HG02642 (cell line): ENCODE data around the gene DDX6.

Experiments
- ATAC-seq: cut with Tn5 transposase; IDR thresholded peaks from one replicate; pipeline ENCODE4 v1.9.1; 2021; ENCODE audit warnings: mild to moderate bottlenecking; ENCODE audit not compliant: unreplicated experiment, poor library complexity

Gene DDX6

GRCh38 chr11:118708296-118708695, 82.7 kb downstream of the DDX6 start:
- ATAC-seq: no peak

DNA sequence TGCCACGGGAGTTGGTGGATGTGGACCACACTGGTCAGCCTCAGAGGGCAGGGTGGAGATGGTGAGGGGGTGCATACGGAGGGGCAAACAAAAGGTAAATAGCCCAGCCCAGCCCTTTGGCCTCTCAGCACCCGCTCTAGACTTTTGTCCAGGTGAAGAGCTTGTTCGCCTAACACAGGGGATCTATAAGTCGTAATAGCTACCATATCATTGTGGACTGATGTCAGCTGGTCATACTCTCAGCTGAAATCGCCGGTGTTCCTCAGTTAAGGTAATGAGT, 84.5 kb downstream of the DDX6 start:
- ATAC-seq: no peak

DNA sequence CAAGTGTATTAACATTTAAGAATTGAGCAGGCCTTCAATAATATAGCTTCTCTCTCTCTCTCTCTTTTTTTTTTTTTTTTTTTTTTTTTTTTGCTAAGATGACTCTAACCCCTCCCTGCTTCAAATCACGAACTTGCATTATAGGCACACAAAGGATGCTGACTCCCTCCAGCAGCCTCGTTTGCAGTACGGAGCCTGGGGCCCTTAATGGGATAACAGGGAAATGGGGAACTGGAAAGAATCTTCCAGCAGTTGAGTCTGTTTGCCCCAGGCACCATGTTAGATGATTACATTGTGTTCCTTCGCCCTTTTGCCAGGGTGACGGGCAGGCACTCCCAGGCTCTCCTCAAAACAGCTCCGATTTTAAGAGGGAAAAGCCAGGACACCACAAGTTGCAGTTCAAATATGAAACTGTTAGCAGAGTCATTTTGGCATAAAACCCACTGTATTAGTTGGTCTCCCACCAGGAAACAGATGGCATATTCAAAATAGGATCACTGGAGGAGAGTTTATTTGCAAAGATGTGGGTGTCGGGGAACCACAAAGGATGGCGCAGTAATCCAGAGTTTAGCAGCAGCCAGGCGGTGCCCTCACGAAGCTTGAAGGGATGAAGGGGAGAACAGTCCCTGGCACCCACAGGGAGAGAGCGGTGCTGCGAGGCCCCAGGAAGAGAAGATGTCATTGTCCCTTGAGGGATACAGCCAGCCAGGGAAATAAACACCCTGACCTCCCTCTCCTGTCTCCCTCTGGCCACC, 85.0 kb downstream of the DDX6 start:
- no peak for ATAC-seq

DNA sequence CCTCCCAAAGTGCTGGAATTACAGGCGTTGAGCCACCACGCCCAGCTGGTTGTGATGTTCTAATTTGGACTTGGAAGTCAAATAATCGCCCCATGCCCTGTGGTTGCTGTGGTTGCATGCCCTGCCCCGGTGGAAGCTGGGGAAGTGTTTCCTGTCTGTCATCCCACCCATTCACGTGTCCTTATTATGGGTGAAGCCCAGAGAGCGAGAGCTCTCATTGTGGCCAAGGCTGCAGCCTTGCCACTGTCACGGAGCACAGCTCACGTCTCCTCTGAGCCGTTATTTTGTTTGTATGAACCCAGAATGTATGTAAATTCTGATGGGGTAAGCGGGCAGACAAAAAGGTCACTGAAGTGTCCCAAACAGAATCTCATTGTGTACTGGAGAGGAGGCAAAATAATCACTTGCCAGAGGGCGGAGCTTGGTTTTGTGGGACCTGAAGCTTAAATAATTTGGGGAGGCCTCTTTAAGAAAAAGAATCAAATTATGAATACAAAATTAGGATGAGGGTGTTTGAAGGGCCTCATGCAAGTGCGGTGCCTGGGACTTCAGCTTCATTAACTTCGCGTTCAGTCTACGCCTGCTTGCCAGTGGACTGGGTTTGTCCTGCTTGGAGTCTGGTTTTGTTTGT, 85.7 kb downstream of the DDX6 start:
- no peak for ATAC-seq

DNA sequence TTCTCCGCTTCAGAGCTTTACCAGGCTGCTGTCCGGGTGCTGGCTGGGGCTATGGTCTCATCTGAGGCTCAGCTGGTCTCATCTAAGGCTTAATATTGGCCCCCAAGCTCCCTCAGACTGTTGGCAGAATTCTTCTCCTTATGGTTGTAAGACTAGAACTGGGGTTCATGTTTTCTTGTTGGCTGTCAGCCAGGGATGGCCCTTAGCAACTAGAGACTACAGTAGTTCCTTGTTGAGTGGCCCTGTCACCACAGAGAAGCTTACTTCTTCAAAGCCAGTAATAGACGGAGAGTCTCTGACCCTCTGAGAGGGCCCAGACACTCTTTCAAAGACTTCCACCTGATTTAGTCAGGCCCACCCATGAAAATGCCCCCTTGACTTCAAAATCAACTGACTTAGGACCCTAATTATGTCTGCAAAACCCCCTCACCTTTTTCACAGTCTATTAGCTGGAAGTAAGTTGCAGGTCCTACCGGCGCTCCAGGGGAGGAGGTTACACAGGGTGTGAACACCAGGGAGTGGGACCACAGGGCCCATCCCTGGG, 87.3 kb downstream of the DDX6 start:
- ATAC-seq: no peak

GRCh38 chr11:118699506-118700220, 91.3 kb downstream of the DDX6 start:
- no peak for ATAC-seq
